Measurements from ENCODE around the gene DDX39B.

- no peak for TF ChIP-seq CTCF (IDR thresholded peaks at IDR 0.05; ENCODE audit: poor library complexity)
- peak; percentile 55 for TF ChIP-seq EZH2 (IDR thresholded peaks at IDR 0.05; ENCODE audit: borderline replicate concordance)
- no peak for TF ChIP-seq EZH2phosphoT487 (IDR thresholded peaks at IDR 0.05; ENCODE audit: low read depth, severe bottlenecking, unreplicated experiment)
Measured at GRCh38 chr6:31498748-31499147, 43.1 kb downstream of the DDX39B start.

Data from hepatocyte (in vitro differentiated cells).